ENCODE data around the gene PAXX. TPM values are rescaled to one million over a fixed set of nuclear protein-coding genes. Genes with fewer than 3 reads are reported as not detected.

Gene PAXX
- total RNA-seq, 1 donor: 9.9 TPM

GRCh38 chr9:136957901-136958300 is 34.3 kb upstream of the PAXX start:
- TF ChIP-seq CTCF (IDR thresholded peaks at IDR 0.05; ENCODE audit: insufficient read depth, low read depth, low read length): no peak
- DNase-seq (ENCODE audit: low read depth): no peak
- H3K4me3 ChIP-seq (ENCODE audit: low read depth, low read length): no peak overlapping the region

GRCh38 chr9:136958473-136958872 is 33.7 kb upstream of the PAXX start:
- no peak overlapping the region for H3K4me3 ChIP-seq (ENCODE audit: low read depth, low read length)

GRCh38 chr9:136958898-136959850 is 33.0 kb upstream of the PAXX start:
- DNase-seq (ENCODE audit: low read depth): no peak
- no peak for TF ChIP-seq CTCF (IDR thresholded peaks at IDR 0.05; ENCODE audit: insufficient read depth, low read depth, low read length)
- no peak overlapping the region for H3K4me3 ChIP-seq (ENCODE audit: low read depth, low read length)

More at GRCh38 chr9:136958473-136958872, 33.7 kb upstream of the PAXX start:
- no peak for TF ChIP-seq CTCF (IDR thresholded peaks at IDR 0.05; ENCODE audit: insufficient read depth, low read depth, low read length)
- no peak for DNase-seq (ENCODE audit: low read depth)

- no peak for TF ChIP-seq CTCF (IDR thresholded peaks at IDR 0.05; ENCODE audit: insufficient read depth, low read depth, low read length)
- no peak for DNase-seq (ENCODE audit: low read depth)
- H3K4me3 ChIP-seq (ENCODE audit: low read depth, low read length): no peak overlapping the region
Observed at GRCh38 chr9:136960212-136960937, 31.8 kb upstream of the PAXX start.

GRCh38 chr9:136960938-136961275 is 31.3 kb upstream of the PAXX start:
- H3K4me3 ChIP-seq (ENCODE audit: low read depth, low read length): no peak overlapping the region
- no peak for DNase-seq (ENCODE audit: low read depth)
- no peak for TF ChIP-seq CTCF (IDR thresholded peaks at IDR 0.05; ENCODE audit: insufficient read depth, low read depth, low read length)

- no peak for TF ChIP-seq CTCF (IDR thresholded peaks at IDR 0.05; ENCODE audit: insufficient read depth, low read depth, low read length)
- no peak for DNase-seq (ENCODE audit: low read depth)
- H3K4me3 ChIP-seq (ENCODE audit: low read depth, low read length): no peak overlapping the region
Observed at GRCh38 chr9:136961279-136962065, 30.8 kb upstream of the PAXX start.

All from fibroblast of villous mesenchyme (primary cell).